Keratinocyte (primary cell): Measurements from ENCODE around the gene SIM2. TPM values are rescaled to one million over a fixed set of nuclear protein-coding genes. Genes with fewer than 3 reads are reported as not detected.

Experiments
- DNase-seq: peaks from one replicate; pipeline ENCODE4 v3.0.0-alpha.2; 2011; ENCODE audit warnings: low read depth, missing footprints, low spot score
- FAIRE-seq: peaks from 2 replicates; lab custom pipeline; 2011; peaks lifted over from hg19 to GRCh38; lab: Jason Lieb, UNC
- H2AFZ ChIP-seq: 2 replicates; pipeline ENCODE4 v1.6.0; 2012; ENCODE audit warnings: low read length, control low read depth, inconsistent platforms; ENCODE audit not compliant: control insufficient read depth
- H3K27ac ChIP-seq: 2 replicates; pipeline ENCODE4 v1.5.1; 2011; ENCODE audit warnings: low read length; ENCODE audit not compliant: control insufficient read depth, insufficient read depth
- H3K27me3 ChIP-seq: 3 replicates; pipeline ENCODE4 v1.6.0; 2011; ENCODE audit warnings: low read length; ENCODE audit not compliant: control insufficient read depth, insufficient read depth; ENCODE audit errors: extremely low read depth
- H3K36me3 ChIP-seq, 2 experiments: 2 replicates in 1 of 2; 3 replicates in 1 of 2; pipeline ENCODE4 v1.5.1; 2011; ENCODE audit warnings: low read length in 2 of 2, mild to moderate bottlenecking in 1 of 2; ENCODE audit not compliant: control insufficient read depth in 2 of 2, insufficient read depth in 2 of 2; ENCODE audit errors: extremely low read depth in 1 of 2
- H3K4me1 ChIP-seq: 3 replicates; pipeline ENCODE4 v1.5.1; 2011; ENCODE audit warnings: low read length; ENCODE audit not compliant: control insufficient read depth, insufficient read depth; ENCODE audit errors: extremely low read depth
- H3K4me2 ChIP-seq: 3 replicates; pipeline ENCODE4 v1.6.0; 2011; ENCODE audit warnings: low read depth, low read length; ENCODE audit not compliant: control insufficient read depth, insufficient read depth; ENCODE audit errors: extremely low read depth
- H3K4me3 ChIP-seq, 3 experiments: fragments of 200-600 bp in 1 of 3; sonication (generic) in 1 of 3; 2 replicates in 2 of 3; 3 replicates in 1 of 3; pipeline ENCODE4 v1.5.1; 2011 to 2016; ENCODE audit warnings: low read length in 3 of 3, mild to moderate bottlenecking in 3 of 3, control low read depth in 2 of 3, inconsistent platforms in 1 of 3, low read depth in 1 of 3, mixed read lengths in 1 of 3, mixed run types in 1 of 3, moderate library complexity in 1 of 3; ENCODE audit not compliant: control insufficient read depth in 2 of 3, insufficient read depth in 2 of 3; ENCODE audit errors: extremely low read depth in 1 of 3
- H3K79me2 ChIP-seq: 2 replicates; pipeline ENCODE4 v1.6.0; 2012; ENCODE audit warnings: low read length; ENCODE audit not compliant: control insufficient read depth, insufficient read depth
- H3K9ac ChIP-seq: 3 replicates; pipeline ENCODE4 v1.6.0; 2011; ENCODE audit warnings: low read length; ENCODE audit not compliant: control insufficient read depth, insufficient read depth; ENCODE audit errors: extremely low read depth
- H3K9me1 ChIP-seq: 3 replicates; pipeline ENCODE4 v1.6.0; 2011; ENCODE audit warnings: low read length; ENCODE audit not compliant: control insufficient read depth, insufficient read depth; ENCODE audit errors: extremely low read depth
- H3K9me3 ChIP-seq: 2 replicates; pipeline ENCODE4 v1.5.1; 2012; ENCODE audit warnings: low read depth, low read length; ENCODE audit not compliant: control insufficient read depth
- H4K20me1 ChIP-seq: 3 replicates; pipeline ENCODE4 v1.6.0; 2011; ENCODE audit warnings: low read length; ENCODE audit not compliant: control insufficient read depth, insufficient read depth; ENCODE audit errors: extremely low read depth
- CTCF ChIP-seq, 3 experiments: IDR thresholded peaks in 1 of 3; conservative IDR thresholded peaks in 1 of 3; optimal IDR thresholded peaks in 1 of 3; 2 replicates in 2 of 3; 3 replicates in 1 of 3; pipeline versions ENCODE3 to v1.5.1; 2011; ENCODE audit warnings: low read length in 3 of 3, mild to moderate bottlenecking in 3 of 3, moderate library complexity in 2 of 3, control low read depth in 1 of 3, inconsistent platforms in 1 of 3; ENCODE audit not compliant: insufficient read depth in 2 of 3; ENCODE audit errors: extremely low read depth in 1 of 3
- EZH2 ChIP-seq: IDR thresholded peaks from one replicate; pipeline ENCODE4 v1.6.1; 2012; ENCODE audit warnings: inconsistent platforms, mild to moderate bottlenecking, low read length, moderate library complexity
- dilution Hi-C: fragments of 300-500 bp; cut with MboI; formaldehyde crosslinking; loops from one replicate; pipeline ENCODE4 v1.7.0; 2020; ENCODE audit warnings: low sequenced_read_pairs; ENCODE audit not compliant: extremely low pct_ligation_motif_present
- polyA plus RNA-seq, 5 experiments: library from polyadenylated mRNA; depleted of rRNA in 3 of 5; stranded (reverse) in 3 of 5; stranded (forward) in 1 of 5; unstranded in 1 of 5; fragments of >200 nt; gene quantifications; 1 replicate in 1 of 5; 2 replicates in 3 of 5; 3 replicates in 1 of 5; pipeline versions ENCODE4 v1.2.1 to v1.2.3, GENCODE V29; 2011 to 2012; ENCODE audit warnings: missing spikeins in 2 of 5, low read depth in 1 of 5, low replicate concordance in 1 of 5

SIM2 gene
- polyA plus RNA-seq, 1 donor (not counting 4 experiments of a cell fraction or from before 2014, with no cell fraction given): 0.05 TPM

- DNase-seq (no peak), FAIRE-seq (no peak)
- Histone ChIP-seq H3K36me3 (no peaks in the 10 kb centered on the region), H3K4me2 (no peak overlapping the region), H4K20me1 (no peaks in the 10 kb centered on the region), H3K27me3 (peaks cover 5% of the 10 kb centered on the region), H3K9me1 (no peaks in the 10 kb centered on the region), H3K9ac (no peak overlapping the region), H2AFZ (no peak overlapping the region), H3K9me3 (no peaks in the 10 kb centered on the region), H3K27ac (no peak overlapping the region), H3K4me3 (no peak overlapping the region), H3K4me1 (no peaks in the 10 kb centered on the region), H3K79me2 (no peaks in the 10 kb centered on the region)
- dilution Hi-C loops: no loop called here
- TF ChIP-seq CTCF (optimal IDR thresholded peaks at IDR 0.05 in 1 of 3, IDR thresholded peaks at IDR 0.05 in 1 of 3, conservative IDR thresholded peaks at IDR 0.05 in 1 of 3; ENCODE audit: extremely low read depth in 1 of 3, insufficient read depth in 2 of 3, low read length in 3 of 3): no peak
- TF ChIP-seq EZH2: no peak
These were observed 36.9 kb downstream of the SIM2 start for GRCh38 chr21:36735724-36736320.

- Histone ChIP-seq H3K27ac (no peak overlapping the region), H3K9me3 (no peaks in the 10 kb centered on the region), H3K79me2 (no peaks in the 10 kb centered on the region), H4K20me1 (no peaks in the 10 kb centered on the region), H3K36me3 (no peaks in the 10 kb centered on the region), H3K9ac (no peak overlapping the region), H3K9me1 (no peaks in the 10 kb centered on the region), H2AFZ (no peak overlapping the region), H3K27me3 (peaks cover 20% of the 10 kb centered on the region), H3K4me1 (no peaks in the 10 kb centered on the region), H3K4me2 (no peak overlapping the region), H3K4me3 (no peak overlapping the region)
- dilution Hi-C loops: no loop called here
- FAIRE-seq: no peak
- TF ChIP-seq EZH2 (no peak), CTCF (optimal IDR thresholded peaks at IDR 0.05 in 1 of 3, IDR thresholded peaks at IDR 0.05 in 1 of 3, conservative IDR thresholded peaks at IDR 0.05 in 1 of 3; ENCODE audit: extremely low read depth in 1 of 3, insufficient read depth in 2 of 3, low read length in 3 of 3) (no peak)
- no peak for DNase-seq
These were observed 39.7 kb downstream of the SIM2 start for GRCh38 chr21:36738489-36739126.
